Endothelial cell of umbilical vein (primary cell): ENCODE data around the gene SLC9C1. TPM values are rescaled to one million over a fixed set of nuclear protein-coding genes. Genes with fewer than 3 reads are reported as not detected.

Experiments
- BruUV-seq: library from RNA; stranded (reverse); fragments of 400-500 nt; replicated peaks from 2 replicates; lab custom pipeline; 2021; lab: Mats Ljungman, UMichigan
- CTCF ChIA-PET: fragments of 300-600, 350-600 bp; sonication (Branson Sonifier 250); formaldehyde crosslinking; loops from one replicate; lab custom pipeline; 2021; ENCODE audit warnings: antibody characterized with exemption, inconsistent platforms; lab: Charles Lee
- POLR2A ChIA-PET: fragments of 300-600, 350-600 bp; sonication (Branson Sonifier 250); formaldehyde crosslinking; loops from one replicate; lab custom pipeline; 2021; ENCODE audit warnings: antibody characterized with exemption, inconsistent platforms; lab: Charles Lee
- DNase-seq: peaks from one replicate; pipeline ENCODE4 v3.0.0-alpha.2; 2011; ENCODE audit warnings: low read depth, low spot score
- FAIRE-seq: peaks from 2 replicates; lab custom pipeline; 2011; peaks lifted over from hg19 to GRCh38; lab: Jason Lieb, UNC
- H2AFZ ChIP-seq: 2 replicates; pipeline ENCODE4 v1.6.0; 2012; ENCODE audit warnings: low read depth, low read length, control low read depth, inconsistent platforms
- H3K27ac ChIP-seq: 2 replicates; pipeline ENCODE4 v1.5.1; 2011; ENCODE audit warnings: low read depth, mild to moderate bottlenecking, control low read depth, low read length, moderate library complexity; ENCODE audit not compliant: insufficient read depth
- H3K27me3 ChIP-seq, 2 experiments: 2 replicates each; pipeline versions ENCODE4 v1.6.0 to v1.6.1; 2011; ENCODE audit warnings: low read length in 2 of 2, mixed read lengths in 1 of 2; ENCODE audit not compliant: control insufficient read depth in 2 of 2, insufficient read depth in 2 of 2
- H3K36me3 ChIP-seq, 2 experiments: 2 replicates in 1 of 2; 3 replicates in 1 of 2; pipeline ENCODE4 v1.5.1; 2011; ENCODE audit warnings: low read length in 2 of 2, mild to moderate bottlenecking in 1 of 2, moderate library complexity in 1 of 2; ENCODE audit not compliant: control insufficient read depth in 2 of 2, insufficient read depth in 2 of 2; ENCODE audit errors: extremely low read depth in 1 of 2
- H3K4me1 ChIP-seq: 3 replicates; pipeline ENCODE4 v1.5.1; 2011; ENCODE audit warnings: mild to moderate bottlenecking, low read length; ENCODE audit not compliant: control insufficient read depth, insufficient read depth; ENCODE audit errors: extremely low read depth
- H3K4me2 ChIP-seq: 2 replicates; pipeline ENCODE4 v1.6.1; 2011; ENCODE audit warnings: low read length, control low read depth, mixed read lengths; ENCODE audit not compliant: insufficient read depth
- H3K4me3 ChIP-seq, 3 experiments: fragments of 200-600 bp in 1 of 3; sonication (generic), shearing (Covaris generic) in 1 of 3; replicated peaks in 1 of 3; 2 replicates each; pipeline ENCODE4 v1.5.1; 2011 to 2016; ENCODE audit warnings: control low read depth in 3 of 3, low read length in 3 of 3, mild to moderate bottlenecking in 2 of 3, inconsistent platforms in 1 of 3, low read depth in 1 of 3, moderate library complexity in 1 of 3; ENCODE audit not compliant: insufficient read depth in 1 of 3
- H3K79me2 ChIP-seq: 2 replicates; pipeline ENCODE4 v1.6.0; 2012; ENCODE audit warnings: low read length, inconsistent platforms; ENCODE audit not compliant: control insufficient read depth, insufficient read depth
- H3K9ac ChIP-seq: replicated peaks from 2 replicates; pipeline ENCODE3; 2011; ENCODE audit warnings: low read length, control low read depth; ENCODE audit not compliant: insufficient read depth; ENCODE audit errors: extremely low read depth
- H3K9me1 ChIP-seq: replicated peaks from 3 replicates; pipeline ENCODE4 v1.6.0; 2011; ENCODE audit warnings: mild to moderate bottlenecking, low read length; ENCODE audit not compliant: control insufficient read depth, insufficient read depth; ENCODE audit errors: extremely low read depth
- H3K9me3 ChIP-seq: replicated peaks from 2 replicates; pipeline ENCODE4 v1.5.1; 2012; ENCODE audit warnings: low read length, inconsistent platforms; ENCODE audit not compliant: control insufficient read depth, insufficient read depth
- H4K20me1 ChIP-seq: replicated peaks from 2 replicates; pipeline ENCODE3; 2011; ENCODE audit warnings: mild to moderate bottlenecking, low read length; ENCODE audit not compliant: control insufficient read depth, insufficient read depth; ENCODE audit errors: extremely low read depth
- EZH2 ChIP-seq: IDR thresholded peaks from 2 replicates; pipeline ENCODE4 v1.6.1; 2012; ENCODE audit warnings: borderline replicate concordance, low read depth, mild to moderate bottlenecking, moderate library complexity, low read length, inconsistent platforms; ENCODE audit not compliant: severe bottlenecking
- FOS ChIP-seq: IDR thresholded peaks from 2 replicates; pipeline ENCODE4 v1.6.1; 2011; ENCODE audit warnings: mild to moderate bottlenecking, low read length, moderate library complexity, borderline replicate concordance; ENCODE audit not compliant: insufficient read depth
- GATA2 ChIP-seq: IDR thresholded peaks from 2 replicates; pipeline ENCODE4 v1.7.0; 2011; ENCODE audit warnings: low read depth, mild to moderate bottlenecking, moderate library complexity, mixed read lengths, low read length; ENCODE audit not compliant: insufficient read length, insufficient read depth
- JUN ChIP-seq: IDR thresholded peaks from 2 replicates; pipeline ENCODE4 v1.6.1; 2011; ENCODE audit warnings: borderline replicate concordance, low read depth; ENCODE audit not compliant: insufficient read length, insufficient read depth
- MYC ChIP-seq: IDR thresholded peaks from one replicate; pipeline ENCODE4 v1.6.1; 2011; ENCODE audit warnings: mild to moderate bottlenecking, low read depth, low read length
- POLR2A ChIP-seq: IDR thresholded peaks from 2 replicates; pipeline ENCODE4 v1.6.1; 2012; ENCODE audit warnings: low read depth, mild to moderate bottlenecking, control low read depth, low read length
- POLR2AphosphoS5 ChIP-seq: IDR thresholded peaks from 2 replicates; pipeline ENCODE4 v1.6.1; 2012; ENCODE audit warnings: low read depth, mild to moderate bottlenecking, control low read depth, low read length, moderate library complexity; ENCODE audit not compliant: insufficient read depth
- dilution Hi-C: fragments of 300-500 bp; cut with MboI; formaldehyde crosslinking; loops from one replicate; pipeline ENCODE4 v1.15.0; 2019; ENCODE audit warnings: low sequenced_read_pairs; ENCODE audit not compliant: extremely low pct_ligation_motif_present
- intact Hi-C: fragments of 100-400 bp; cut with micrococcal nuclease; formaldehyde crosslinking; loops from one replicate; pipeline ENCODE4 v1.10.0; 2022
- polyA plus RNA-seq, 4 experiments: library from polyadenylated mRNA; depleted of rRNA in 3 of 4; stranded (reverse) in 3 of 4; unstranded in 1 of 4; fragments of >200 nt; gene quantifications; 2 replicates each; pipeline versions ENCODE4 v1.2.1 to v1.2.3, GENCODE V29; 2011 to 2012; ENCODE audit warnings: missing spikeins in 1 of 4
- total RNA-seq: library from RNA; stranded (reverse); gene quantifications from 2 replicates; pipeline ENCODE4 v1.2.3, GENCODE V29; 2021
- TF ChIP-seq, protein P1 (sequence below), 2 donors: IDR thresholded peaks; 1 replicate in 1 of 2; 2 replicates in 1 of 2; pipeline ENCODE4 v1.5.1; 2011; ENCODE audit warnings: low read length in 2 of 2, mild to moderate bottlenecking in 2 of 2, moderate library complexity in 2 of 2, control low read depth in 1 of 2, inconsistent platforms in 1 of 2, low read depth in 1 of 2; ENCODE audit not compliant: insufficient read depth in 1 of 2; ENCODE audit errors: extremely low read depth in 1 of 2
- TF ChIP-seq, protein P2 (sequence below): IDR thresholded peaks from 2 replicates; pipeline ENCODE4 v1.6.1; 2011; ENCODE audit not compliant: insufficient read depth, insufficient read length

SLC9C1 gene
- total and polyA plus RNA-seq, 2 donors (not counting 3 experiments of a cell fraction or from before 2014, with no cell fraction given) = not detected

DNA sequence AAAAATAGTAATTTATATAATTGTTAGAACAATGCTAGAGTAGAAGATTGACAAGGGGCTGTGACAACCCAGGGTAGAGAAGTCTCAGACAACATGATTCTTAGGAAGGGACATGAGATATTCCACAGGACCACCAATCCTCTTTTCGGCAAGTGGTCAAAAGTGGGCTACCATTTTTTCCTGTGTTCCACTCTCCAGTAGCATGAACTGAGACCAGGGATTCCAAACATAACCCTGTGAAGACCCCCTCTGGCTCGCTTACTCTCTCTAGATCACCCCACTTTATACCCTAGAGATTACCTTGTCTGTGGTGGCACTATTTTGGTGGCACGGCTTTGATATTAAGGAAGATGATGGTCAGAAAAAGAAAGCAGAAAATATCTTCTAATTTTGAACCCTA, 161.9 kb downstream of the SLC9C1 start:
- Histone ChIP-seq H4K20me1 (no peaks in the 10 kb centered on the region), H2AFZ (no peak overlapping the region), H3K27ac (no peak overlapping the region), H3K36me3 (no peaks in the 10 kb centered on the region), H3K9me3 (no peaks in the 10 kb centered on the region), H3K79me2 (no peaks in the 10 kb centered on the region), H3K4me1 (no peaks in the 10 kb centered on the region), H3K4me3 (no peak overlapping the region), H3K4me2 (no peak overlapping the region), H3K9me1 (no peaks in the 10 kb centered on the region), H3K9ac (no peak overlapping the region), H3K27me3 (no peaks in the 10 kb centered on the region)
- BruUV-seq = no TSS peak
- CTCF ChIA-PET = no interaction called here
- FAIRE-seq (no peak), DNase-seq (no peak)
- dilution Hi-C loops = no loop called here
- TF ChIP-seq POLR2A (no peak), FOS (no peak), MYC (no peak), GATA2 (no peak), EZH2 (no peak), POLR2AphosphoS5 (no peak), JUN (no peak)
- TF ChIP-seq, protein P1, sequence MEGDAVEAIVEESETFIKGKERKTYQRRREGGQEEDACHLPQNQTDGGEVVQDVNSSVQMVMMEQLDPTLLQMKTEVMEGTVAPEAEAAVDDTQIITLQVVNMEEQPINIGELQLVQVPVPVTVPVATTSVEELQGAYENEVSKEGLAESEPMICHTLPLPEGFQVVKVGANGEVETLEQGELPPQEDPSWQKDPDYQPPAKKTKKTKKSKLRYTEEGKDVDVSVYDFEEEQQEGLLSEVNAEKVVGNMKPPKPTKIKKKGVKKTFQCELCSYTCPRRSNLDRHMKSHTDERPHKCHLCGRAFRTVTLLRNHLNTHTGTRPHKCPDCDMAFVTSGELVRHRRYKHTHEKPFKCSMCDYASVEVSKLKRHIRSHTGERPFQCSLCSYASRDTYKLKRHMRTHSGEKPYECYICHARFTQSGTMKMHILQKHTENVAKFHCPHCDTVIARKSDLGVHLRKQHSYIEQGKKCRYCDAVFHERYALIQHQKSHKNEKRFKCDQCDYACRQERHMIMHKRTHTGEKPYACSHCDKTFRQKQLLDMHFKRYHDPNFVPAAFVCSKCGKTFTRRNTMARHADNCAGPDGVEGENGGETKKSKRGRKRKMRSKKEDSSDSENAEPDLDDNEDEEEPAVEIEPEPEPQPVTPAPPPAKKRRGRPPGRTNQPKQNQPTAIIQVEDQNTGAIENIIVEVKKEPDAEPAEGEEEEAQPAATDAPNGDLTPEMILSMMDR (IDR thresholded peaks at IDR 0.05; ENCODE audit: extremely low read depth in 1 of 2, insufficient read depth in 1 of 2, low read depth in 1 of 2, low read length in 2 of 2) = no peak
- TF ChIP-seq, protein P2, sequence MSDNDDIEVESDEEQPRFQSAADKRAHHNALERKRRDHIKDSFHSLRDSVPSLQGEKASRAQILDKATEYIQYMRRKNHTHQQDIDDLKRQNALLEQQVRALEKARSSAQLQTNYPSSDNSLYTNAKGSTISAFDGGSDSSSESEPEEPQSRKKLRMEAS = no peak
- intact Hi-C loops = no loop called here
- POLR2A ChIA-PET = no interaction called here
